ENCODE results near the gene ST6GALNAC6. TPM values are rescaled to one million over a fixed set of nuclear protein-coding genes. Genes with fewer than 3 reads are reported as not detected.
A peak's percentile ranks its signal among the peaks of the same experiment; 100 is the strongest.

ST6GALNAC6 gene
- total and polyA plus RNA-seq, 4 donors: 28.3 to 59.8 (median 48.6) TPM

DNA sequence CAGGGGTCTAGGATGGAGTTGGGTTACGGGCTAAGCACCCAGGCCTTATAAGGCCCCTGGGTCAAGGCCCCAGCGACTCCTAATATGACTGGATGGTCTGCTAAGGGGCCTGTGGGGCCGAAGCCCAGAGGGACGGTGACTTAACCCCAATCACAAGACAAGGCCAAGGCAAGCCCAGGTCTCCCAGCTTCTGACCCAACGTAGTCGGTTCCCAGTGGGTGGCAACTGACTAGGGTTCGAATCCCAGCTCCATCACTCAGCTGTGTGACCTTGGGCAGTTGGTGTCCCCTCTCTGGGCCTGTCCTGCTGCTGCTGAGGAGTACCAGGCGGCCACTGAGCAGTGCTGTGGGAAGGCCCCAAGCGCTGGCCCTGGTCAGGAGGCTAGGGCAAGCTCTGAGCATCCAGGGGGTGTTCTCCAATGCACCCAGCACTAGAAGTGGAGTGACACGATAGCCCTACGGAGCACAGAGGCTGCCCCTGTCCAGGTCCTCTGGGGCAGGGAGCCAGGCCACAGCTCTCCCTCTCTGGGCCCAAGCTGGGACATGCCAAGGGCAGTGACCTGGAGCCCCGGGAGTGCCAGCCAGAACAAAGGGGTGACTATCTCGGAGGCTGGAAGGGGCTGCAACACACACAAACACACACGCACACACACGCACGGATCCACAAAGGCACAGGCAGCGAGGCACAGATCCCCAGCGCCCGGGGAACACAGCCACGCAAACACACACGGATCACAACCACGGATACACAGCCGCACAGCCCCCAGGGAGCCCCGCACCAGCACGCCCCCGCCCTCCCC, 22.4 kb downstream of the ST6GALNAC6 start:
- TF ChIP-seq, protein P1, sequence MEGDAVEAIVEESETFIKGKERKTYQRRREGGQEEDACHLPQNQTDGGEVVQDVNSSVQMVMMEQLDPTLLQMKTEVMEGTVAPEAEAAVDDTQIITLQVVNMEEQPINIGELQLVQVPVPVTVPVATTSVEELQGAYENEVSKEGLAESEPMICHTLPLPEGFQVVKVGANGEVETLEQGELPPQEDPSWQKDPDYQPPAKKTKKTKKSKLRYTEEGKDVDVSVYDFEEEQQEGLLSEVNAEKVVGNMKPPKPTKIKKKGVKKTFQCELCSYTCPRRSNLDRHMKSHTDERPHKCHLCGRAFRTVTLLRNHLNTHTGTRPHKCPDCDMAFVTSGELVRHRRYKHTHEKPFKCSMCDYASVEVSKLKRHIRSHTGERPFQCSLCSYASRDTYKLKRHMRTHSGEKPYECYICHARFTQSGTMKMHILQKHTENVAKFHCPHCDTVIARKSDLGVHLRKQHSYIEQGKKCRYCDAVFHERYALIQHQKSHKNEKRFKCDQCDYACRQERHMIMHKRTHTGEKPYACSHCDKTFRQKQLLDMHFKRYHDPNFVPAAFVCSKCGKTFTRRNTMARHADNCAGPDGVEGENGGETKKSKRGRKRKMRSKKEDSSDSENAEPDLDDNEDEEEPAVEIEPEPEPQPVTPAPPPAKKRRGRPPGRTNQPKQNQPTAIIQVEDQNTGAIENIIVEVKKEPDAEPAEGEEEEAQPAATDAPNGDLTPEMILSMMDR (IDR thresholded peaks at IDR 0.05; ENCODE audit: control extremely low read depth, extremely low read depth): no peak
- Histone ChIP-seq H3K9ac (ENCODE audit: insufficient read depth in 1 of 2, low read length in 2 of 2) (no peak overlapping the region), H3K9me3 (ENCODE audit: control insufficient read depth in 4 of 4, insufficient read depth in 3 of 4, low read length in 3 of 4) (no peaks in the 10 kb centered on the region), H3K4me3 (peak overlapping the region; percentile 45), H3K27ac (ENCODE audit: low read depth in 1 of 2, low read length in 1 of 2) (peak overlapping the region; percentile 86 to 92), H3K36me3 (ENCODE audit: control insufficient read depth in 4 of 4, insufficient read depth in 4 of 4, low read length in 4 of 4) (peaks cover 0 to 12% (median 2%) of the 10 kb centered on the region in 4 donors), H3K4me1 (ENCODE audit: control insufficient read depth in 5 of 5, insufficient read depth in 5 of 5, low read length in 5 of 5) (peaks cover 0 to 44% (median 20%) of the 10 kb centered on the region in 5 donors), H3K27me3 (ENCODE audit: control insufficient read depth in 3 of 3, insufficient read depth in 3 of 3, low read length in 2 of 3) (no peaks in the 10 kb centered on the region)
- 27 to 48% methylated on average over 21 to 26 of the region's 26 CpGs for WGBS, 2 donors
- DNase-seq (no peak), ATAC-seq (ENCODE audit: insufficient read depth, low FRiP score) (peak; percentile 12)

DNA sequence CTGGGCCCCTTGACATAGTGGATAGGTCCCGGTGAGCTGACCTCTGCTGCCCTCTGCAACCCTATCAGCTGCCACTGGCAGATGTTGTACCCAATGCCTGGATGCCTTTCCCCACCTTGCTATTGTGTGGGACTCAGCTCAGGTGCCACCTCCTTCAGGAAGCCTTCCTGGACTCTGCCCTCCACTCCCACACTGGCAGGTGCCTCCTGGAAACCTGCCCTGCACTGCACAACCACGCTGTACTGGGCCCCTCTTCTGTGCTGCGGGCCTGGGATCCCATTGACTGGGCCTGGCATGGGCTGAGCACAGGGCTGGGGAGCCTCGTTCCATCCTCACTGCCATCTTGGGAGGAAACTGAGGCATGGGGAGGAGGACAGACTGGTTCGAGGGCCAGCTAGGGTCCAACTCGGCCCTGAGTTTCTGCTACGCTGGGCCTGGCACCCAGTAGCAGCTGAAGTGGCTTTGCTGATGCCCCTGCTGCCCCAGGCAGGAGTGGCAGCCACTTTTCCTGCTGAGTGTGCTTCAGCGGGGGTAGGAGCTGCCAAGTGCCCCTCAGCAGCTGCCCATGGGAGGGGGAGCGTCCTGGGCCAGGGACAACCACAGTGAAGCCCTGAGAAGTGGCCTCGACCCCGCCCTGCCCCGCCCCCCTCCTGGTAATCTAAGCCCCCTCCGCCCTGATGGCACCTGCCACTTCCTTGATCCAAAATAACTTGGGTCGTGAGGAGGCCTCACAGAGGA, 23.2 kb downstream of the ST6GALNAC6 start:
- H3K4me3 ChIP-seq: no peak overlapping the region
- peak overlapping the region in 1 of 2 donors; percentile 47 for H3K9ac ChIP-seq (ENCODE audit: insufficient read depth in 1 of 2, low read length in 2 of 2)

DNA sequence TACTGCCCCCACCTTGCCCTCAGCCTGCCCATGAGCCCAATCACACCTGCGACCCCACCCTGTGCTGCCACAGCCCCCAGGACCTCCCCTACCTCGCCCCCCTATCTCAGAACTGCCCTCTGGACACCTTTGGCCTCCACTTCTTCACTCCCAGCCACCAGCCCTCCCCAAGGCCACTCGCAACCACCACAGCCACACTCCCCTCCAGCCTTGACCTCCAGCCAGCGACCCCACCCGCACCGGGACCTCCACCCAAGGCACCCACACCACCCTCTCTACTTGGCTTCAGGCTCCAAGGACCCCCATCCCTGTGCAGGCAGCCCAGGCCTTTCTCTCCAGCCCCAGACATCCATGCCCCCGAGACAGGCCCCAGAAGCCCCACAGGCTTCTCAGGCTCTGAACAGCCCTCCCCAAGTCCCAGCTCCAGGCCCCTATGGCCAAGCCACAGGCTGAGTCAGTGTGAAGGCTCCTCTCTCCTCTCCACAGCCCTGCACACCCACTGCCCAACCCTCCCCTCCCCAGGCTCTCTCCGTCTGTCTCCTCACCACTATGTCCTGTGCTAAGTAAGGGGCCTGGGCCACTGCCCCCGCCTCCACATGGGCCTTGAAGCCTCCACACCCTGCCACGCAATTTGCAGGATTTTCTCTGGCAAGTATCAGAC, 24.0 kb downstream of the ST6GALNAC6 start:
- Histone ChIP-seq H3K9ac (ENCODE audit: insufficient read depth in 1 of 2, low read length in 2 of 2) (no peak overlapping the region), H3K27ac (ENCODE audit: low read depth in 1 of 2, low read length in 1 of 2) (peak overlapping the region; percentile 38 to 64), H3K9me3 (ENCODE audit: control insufficient read depth in 4 of 4, insufficient read depth in 3 of 4, low read length in 3 of 4) (no peaks in the 10 kb centered on the region), H3K4me1 (ENCODE audit: control insufficient read depth in 5 of 5, insufficient read depth in 5 of 5, low read length in 5 of 5) (peaks cover 0 to 44% (median 20%) of the 10 kb centered on the region in 5 donors), H3K27me3 (ENCODE audit: control insufficient read depth in 3 of 3, insufficient read depth in 3 of 3, low read length in 2 of 3) (no peaks in the 10 kb centered on the region), H3K4me3 (no peak overlapping the region), H3K36me3 (ENCODE audit: control insufficient read depth in 4 of 4, insufficient read depth in 4 of 4, low read length in 4 of 4) (peaks cover 0 to 20% (median 6%) of the 10 kb centered on the region in 4 donors)
- ATAC-seq (ENCODE audit: insufficient read depth, low FRiP score): no peak
- DNase-seq: no peak
- TF ChIP-seq, protein P1 (IDR thresholded peaks at IDR 0.05; ENCODE audit: control extremely low read depth, extremely low read depth): no peak
- 70 to 81% methylated on average over 10 of the region's 10 CpGs for WGBS, 2 donors

More for the DNA sequence above, 23.2 kb downstream of the ST6GALNAC6 start:
- TF ChIP-seq, protein P1 (IDR thresholded peaks at IDR 0.05; ENCODE audit: control extremely low read depth, extremely low read depth): no peak
- 67 to 84% methylated on average over 14 of the region's 14 CpGs for WGBS, 2 donors
- H3K9me3 ChIP-seq (ENCODE audit: control insufficient read depth in 4 of 4, insufficient read depth in 3 of 4, low read length in 3 of 4): no peaks in the 10 kb centered on the region
- peaks cover 0 to 15% (median 4%) of the 10 kb centered on the region in 4 donors for H3K36me3 ChIP-seq (ENCODE audit: control insufficient read depth in 4 of 4, insufficient read depth in 4 of 4, low read length in 4 of 4)
- DNase-seq (no peak), ATAC-seq (ENCODE audit: insufficient read depth, low FRiP score) (peak; percentile 8)
- H3K27me3 ChIP-seq (ENCODE audit: control insufficient read depth in 3 of 3, insufficient read depth in 3 of 3, low read length in 2 of 3): no peaks in the 10 kb centered on the region
- H3K27ac ChIP-seq (ENCODE audit: low read depth in 1 of 2, low read length in 1 of 2): peak overlapping the region; percentile 86 to 92
- peaks cover 0 to 44% (median 20%) of the 10 kb centered on the region in 5 donors for H3K4me1 ChIP-seq (ENCODE audit: control insufficient read depth in 5 of 5, insufficient read depth in 5 of 5, low read length in 5 of 5)
